ENCODE results near the gene ASPM. TPM values are rescaled to one million over a fixed set of nuclear protein-coding genes. Genes with fewer than 3 reads are reported as not detected.

Gene ASPM
- total RNA-seq, 2 donors from 2014 or later: 31.7 to 35.1 TPM

- Mint-ChIP-seq H3K4me3 (no peak overlapping the region), H3K36me3 (ENCODE audit: low read depth) (peaks cover 74% of the 10 kb centered on the region), H3K27me3 (ENCODE audit: insufficient read depth) (no peaks in the 10 kb centered on the region), H3K27ac (no peak overlapping the region), H3K4me1 (no peaks in the 10 kb centered on the region), H3K9me3 (peaks cover 52% of the 10 kb centered on the region)
- H3K9me3 ChIP-seq (ENCODE audit: control insufficient read depth, low read length): peaks cover 70% of the 10 kb centered on the region
- no peaks in the 10 kb centered on the region for H3K27me3 ChIP-seq (ENCODE audit: control insufficient read depth, insufficient read depth, low read length, poor library complexity, severe bottlenecking)
- H3K9ac ChIP-seq (ENCODE audit: extremely low read depth, low read length, poor library complexity, severe bottlenecking): no peak overlapping the region
- no peak overlapping the region for H3K4me3 ChIP-seq (ENCODE audit: low read length)
- DNase-seq: no peak
- H3K36me3 ChIP-seq (ENCODE audit: control insufficient read depth, insufficient read depth, low read length): peaks cover 72% of the 10 kb centered on the region
- no peak for TF ChIP-seq CTCF (conservative IDR thresholded peaks at IDR 0.05)
- H3K27ac ChIP-seq (ENCODE audit: low read depth, low read length): no peak overlapping the region
- H3K4me1 ChIP-seq (ENCODE audit: control insufficient read depth, insufficient read depth, low read length): no peaks in the 10 kb centered on the region
Observed at GRCh38 chr1:197083474-197083873, 63.0 kb downstream of the ASPM start.

GRCh38 chr1:197081117-197081753, 65.2 kb downstream of the ASPM start:
- H3K4me1 Mint-ChIP-seq: no peaks in the 10 kb centered on the region
- WGBS, 2 experiments (ENCODE audit: insufficient coverage in 1 of 2, insufficient read length in 1 of 2): 90 to 96% methylated on average over 2 to 5 of the region's 5 CpGs
- Histone ChIP-seq H3K4me3 (ENCODE audit: low read length) (no peak overlapping the region), H3K36me3 (ENCODE audit: control insufficient read depth, insufficient read depth, low read length) (peaks cover 51% of the 10 kb centered on the region), H3K9ac (ENCODE audit: extremely low read depth, low read length, poor library complexity, severe bottlenecking) (no peak overlapping the region), H3K27me3 (ENCODE audit: control insufficient read depth, insufficient read depth, low read length, poor library complexity, severe bottlenecking) (no peaks in the 10 kb centered on the region), H3K9me3 (ENCODE audit: control insufficient read depth, low read length) (peaks cover 62% of the 10 kb centered on the region), H3K27ac (ENCODE audit: low read depth, low read length) (no peak overlapping the region), H3K4me1 (ENCODE audit: control insufficient read depth, insufficient read depth, low read length) (no peaks in the 10 kb centered on the region)
- no peak overlapping the region for H3K4me3 Mint-ChIP-seq
- no peaks in the 10 kb centered on the region for H3K27me3 Mint-ChIP-seq (ENCODE audit: insufficient read depth)
- no peak for DNase-seq
- no peak overlapping the region for H3K27ac Mint-ChIP-seq
- no peak for TF ChIP-seq CTCF (conservative IDR thresholded peaks at IDR 0.05)
- peaks cover 52% of the 10 kb centered on the region for H3K9me3 Mint-ChIP-seq
- peaks cover 57% of the 10 kb centered on the region for H3K36me3 Mint-ChIP-seq (ENCODE audit: low read depth)

GRCh38 chr1:197080323-197080722, 66.1 kb downstream of the ASPM start:
- peaks cover 49% of the 10 kb centered on the region for H3K36me3 Mint-ChIP-seq (ENCODE audit: low read depth)
- no peak for DNase-seq
- H3K9me3 ChIP-seq (ENCODE audit: control insufficient read depth, low read length): peaks cover 53% of the 10 kb centered on the region
- no peak for TF ChIP-seq CTCF (conservative IDR thresholded peaks at IDR 0.05)
- no peak overlapping the region for H3K9ac ChIP-seq (ENCODE audit: extremely low read depth, low read length, poor library complexity, severe bottlenecking)
- peaks cover 52% of the 10 kb centered on the region for H3K9me3 Mint-ChIP-seq
- no peak overlapping the region for H3K27ac Mint-ChIP-seq
- peaks cover 41% of the 10 kb centered on the region for H3K36me3 ChIP-seq (ENCODE audit: control insufficient read depth, insufficient read depth, low read length)
- no peak overlapping the region for H3K27ac ChIP-seq (ENCODE audit: low read depth, low read length)
- no peaks in the 10 kb centered on the region for H3K27me3 Mint-ChIP-seq (ENCODE audit: insufficient read depth)
- H3K4me1 ChIP-seq (ENCODE audit: control insufficient read depth, insufficient read depth, low read length): no peaks in the 10 kb centered on the region
- H3K4me1 Mint-ChIP-seq: no peaks in the 10 kb centered on the region
- H3K27me3 ChIP-seq (ENCODE audit: control insufficient read depth, insufficient read depth, low read length, poor library complexity, severe bottlenecking): no peaks in the 10 kb centered on the region
- 88 to 93% methylated on average over 1 to 2 of the region's 2 CpGs for WGBS, 2 experiments (ENCODE audit: insufficient coverage in 1 of 2, insufficient read length in 1 of 2)
- no peak overlapping the region for H3K4me3 ChIP-seq (ENCODE audit: low read length)
- no peak overlapping the region for H3K4me3 Mint-ChIP-seq

Measured in endodermal cell (in vitro differentiated cells).